GM21390 (cell line): Measurements from ENCODE around the gene SYNGR1.

Experiments used
- ATAC-seq: cut with Tn5 transposase; IDR thresholded peaks from one replicate; pipeline ENCODE4 v1.9.1; 2021; ENCODE audit not compliant: unreplicated experiment

The SYNGR1 gene, protein sequence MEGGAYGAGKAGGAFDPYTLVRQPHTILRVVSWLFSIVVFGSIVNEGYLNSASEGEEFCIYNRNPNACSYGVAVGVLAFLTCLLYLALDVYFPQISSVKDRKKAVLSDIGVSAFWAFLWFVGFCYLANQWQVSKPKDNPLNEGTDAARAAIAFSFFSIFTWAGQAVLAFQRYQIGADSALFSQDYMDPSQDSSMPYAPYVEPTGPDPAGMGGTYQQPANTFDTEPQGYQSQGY

DNA sequence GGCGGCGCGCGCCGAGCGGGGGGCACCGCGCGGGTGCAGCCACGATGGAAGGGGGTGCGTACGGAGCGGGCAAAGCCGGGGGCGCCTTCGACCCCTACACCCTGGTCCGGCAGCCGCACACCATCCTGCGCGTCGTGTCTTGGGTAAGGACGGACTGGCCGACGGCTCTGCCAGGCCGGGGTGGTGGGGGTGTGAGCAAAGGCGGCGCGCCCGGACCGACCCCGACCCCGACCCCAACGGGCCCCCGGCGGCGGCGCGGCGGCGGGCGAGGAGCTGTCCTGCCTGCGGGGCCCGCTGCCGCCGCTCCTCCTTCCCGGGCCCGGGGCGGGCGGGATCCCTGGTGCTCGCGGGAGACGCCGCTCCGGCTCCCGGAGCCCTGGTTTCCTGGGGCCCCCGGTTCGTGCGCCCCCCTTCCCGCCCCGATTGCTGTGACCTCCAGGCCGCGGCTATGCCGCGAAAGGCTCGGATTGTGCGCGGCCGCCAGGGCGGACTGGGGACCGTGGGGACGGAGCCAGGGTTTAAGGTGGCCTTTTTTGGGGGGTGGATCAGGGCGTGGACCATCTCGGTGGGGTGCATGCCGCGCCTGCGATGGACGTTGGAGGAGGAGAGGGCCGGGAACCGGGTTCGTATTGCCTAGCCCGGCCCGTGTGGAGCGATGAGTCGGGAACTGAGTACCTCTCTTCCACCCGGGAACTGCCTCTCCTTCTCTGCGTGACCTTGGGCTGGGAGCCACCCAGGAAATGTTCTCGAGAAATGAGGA is at the start of gene SYNGR1:
TSS of gene SYNGR1 (plus strand) at position 25 of the 760 bp plus-strand sequence. CDS start at position 45, 20 bp downstream.
- ATAC-seq: no peak

DNA sequence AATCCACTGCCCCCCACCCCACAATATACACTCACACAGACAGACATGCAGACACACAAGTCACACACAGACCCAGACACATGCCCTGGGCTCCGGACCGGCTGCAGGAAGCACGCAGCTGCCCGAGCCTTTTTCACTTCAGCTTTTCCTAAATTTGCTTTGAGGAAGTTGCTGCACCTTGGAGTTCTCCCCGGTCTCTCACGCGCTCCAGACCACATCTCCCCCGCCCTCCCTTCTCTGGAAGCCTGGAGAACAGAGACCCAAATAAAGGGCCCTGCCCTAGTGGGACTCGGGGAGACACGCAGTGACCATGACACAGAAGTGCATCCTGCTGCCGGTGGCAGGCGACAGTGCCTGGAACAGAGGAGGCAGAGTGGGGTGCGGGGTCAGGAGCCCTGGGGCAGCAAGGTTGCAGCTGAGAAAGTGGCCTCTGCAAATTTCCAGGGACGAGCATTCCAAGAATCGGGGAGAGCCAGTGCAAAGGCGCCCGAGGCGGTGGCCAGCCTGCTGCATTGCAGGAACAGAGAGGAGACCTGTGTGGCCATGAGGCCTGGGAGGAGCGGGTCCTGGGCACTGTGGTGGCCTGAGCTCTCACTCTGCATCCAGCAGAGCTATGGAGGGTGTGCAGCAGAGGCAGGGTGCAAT is 49.5 kb upstream of the SYNGR1 start:
- no peak for ATAC-seq

DNA sequence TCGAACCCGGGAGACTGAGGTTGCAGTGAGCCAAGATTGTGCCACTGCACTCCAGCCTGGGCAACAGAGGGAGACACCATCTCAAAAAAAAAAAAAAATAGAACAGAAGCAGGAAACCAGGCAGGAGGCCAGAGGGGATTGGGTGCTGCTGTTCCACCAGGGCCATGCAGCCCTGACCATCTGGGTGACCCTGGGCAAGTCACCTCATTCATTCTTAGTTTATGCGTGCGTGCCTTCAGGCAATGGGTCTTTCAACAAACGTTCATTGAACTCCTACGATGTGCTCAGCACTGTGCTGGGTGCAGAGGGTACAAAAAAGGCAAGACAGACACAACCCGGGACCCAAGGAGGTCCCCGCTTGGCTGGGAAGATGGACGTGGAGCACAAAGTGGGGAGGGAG is 48.7 kb upstream of the SYNGR1 start:
- no peak for ATAC-seq

DNA sequence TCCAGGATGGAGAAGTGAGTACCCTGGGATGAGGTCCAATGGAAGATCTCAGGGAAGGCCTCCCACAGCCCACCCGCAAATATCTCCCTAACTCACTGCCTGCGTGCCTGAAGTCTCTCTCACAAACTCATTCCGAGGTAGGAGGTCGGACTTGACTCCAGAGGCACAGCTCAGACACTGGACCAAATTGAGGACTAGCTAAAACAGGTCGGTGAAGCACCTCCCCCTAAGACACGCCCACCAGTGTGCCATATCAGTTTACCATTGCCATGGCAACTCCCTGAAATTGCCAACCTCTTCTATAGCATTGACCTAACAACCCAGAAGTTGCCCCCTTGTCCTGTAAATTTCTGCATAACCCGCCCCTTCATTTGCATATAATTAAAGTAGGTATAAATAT is 47.9 kb upstream of the SYNGR1 start:
- ATAC-seq: no peak

DNA sequence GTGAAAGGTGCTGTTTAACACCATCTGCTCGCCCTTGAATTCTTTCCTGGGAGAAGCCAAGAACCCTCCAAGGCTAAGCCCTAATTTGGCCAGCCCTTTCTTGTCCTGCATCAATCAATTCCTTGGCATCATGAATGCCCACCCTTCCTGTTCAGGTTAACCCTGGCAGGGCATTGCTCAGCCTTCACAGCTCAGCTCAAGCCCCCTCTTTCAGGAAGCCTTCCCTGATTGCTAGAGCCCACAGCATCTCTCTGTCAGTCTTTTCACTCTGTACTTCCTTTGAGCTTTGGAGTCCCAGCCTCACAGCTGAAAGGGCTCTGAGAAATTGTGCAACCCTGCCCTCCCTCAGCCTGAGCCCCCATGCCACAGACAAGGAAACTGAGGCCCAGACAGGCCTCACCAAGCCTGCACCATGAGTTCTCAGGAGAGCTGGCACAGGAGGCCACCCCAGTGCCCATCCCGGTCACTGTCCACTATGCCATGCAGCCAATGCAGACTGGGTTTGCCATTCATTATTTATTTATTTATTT is 47.3 kb upstream of the SYNGR1 start:
- no peak for ATAC-seq

DNA sequence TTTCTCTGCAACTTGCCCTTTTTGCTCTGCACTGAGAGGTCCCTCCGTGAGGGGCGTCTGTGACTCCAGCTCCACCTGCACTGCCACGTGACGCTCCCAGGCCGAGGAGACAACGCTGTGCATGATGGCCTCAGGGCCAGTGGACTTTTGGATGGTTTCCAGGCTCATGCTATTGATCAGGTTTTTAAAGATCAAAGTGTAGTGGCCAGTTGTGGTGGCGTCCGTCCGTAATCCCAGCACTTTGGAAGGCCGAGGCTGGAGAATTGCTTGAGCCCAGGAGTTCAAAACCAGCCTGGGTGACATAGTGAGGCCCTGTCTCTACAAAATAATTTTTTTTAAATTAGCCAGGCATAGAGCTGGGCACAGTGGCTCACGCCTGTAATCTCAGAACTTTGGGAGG is 46.4 kb upstream of the SYNGR1 start:
- no peak for ATAC-seq

DNA sequence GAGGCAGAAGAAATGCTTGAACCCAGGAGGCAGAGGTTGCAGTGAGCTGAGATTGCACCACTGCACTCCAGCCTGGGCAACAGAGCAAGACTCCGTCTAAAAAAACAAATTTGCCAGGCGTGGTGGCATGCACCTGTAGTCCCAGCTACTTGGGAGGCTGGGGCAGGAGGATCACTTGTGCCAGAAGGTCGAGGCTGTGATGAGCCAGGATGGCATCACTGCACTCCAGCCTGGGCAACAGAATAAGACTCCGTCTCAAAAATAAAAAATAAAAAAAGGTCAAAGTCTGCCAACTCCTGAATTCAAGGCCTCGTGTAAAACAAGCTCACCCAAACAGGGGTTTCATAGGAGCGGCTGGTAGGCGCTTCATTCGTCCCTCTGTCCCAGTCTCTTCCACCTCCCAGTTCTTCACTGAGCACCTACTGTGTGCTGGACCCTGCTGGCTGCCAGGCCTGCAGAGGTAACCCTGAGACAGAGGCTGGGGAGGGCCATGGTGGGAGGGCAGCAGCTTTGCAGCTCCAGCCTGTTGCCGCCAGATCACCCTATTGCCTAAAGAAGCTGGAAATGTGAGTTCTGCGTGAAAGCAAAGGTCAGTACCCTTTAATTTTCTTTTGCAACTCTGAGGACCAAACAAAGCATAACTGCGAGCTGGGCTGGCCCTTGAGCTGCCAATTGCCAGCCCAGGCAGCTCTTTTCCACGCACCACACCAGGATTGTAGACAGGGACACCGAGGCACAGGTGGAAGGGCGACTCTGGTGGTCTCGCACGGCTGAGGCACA is 45.7 kb upstream of the SYNGR1 start:
- ATAC-seq: no peak

DNA sequence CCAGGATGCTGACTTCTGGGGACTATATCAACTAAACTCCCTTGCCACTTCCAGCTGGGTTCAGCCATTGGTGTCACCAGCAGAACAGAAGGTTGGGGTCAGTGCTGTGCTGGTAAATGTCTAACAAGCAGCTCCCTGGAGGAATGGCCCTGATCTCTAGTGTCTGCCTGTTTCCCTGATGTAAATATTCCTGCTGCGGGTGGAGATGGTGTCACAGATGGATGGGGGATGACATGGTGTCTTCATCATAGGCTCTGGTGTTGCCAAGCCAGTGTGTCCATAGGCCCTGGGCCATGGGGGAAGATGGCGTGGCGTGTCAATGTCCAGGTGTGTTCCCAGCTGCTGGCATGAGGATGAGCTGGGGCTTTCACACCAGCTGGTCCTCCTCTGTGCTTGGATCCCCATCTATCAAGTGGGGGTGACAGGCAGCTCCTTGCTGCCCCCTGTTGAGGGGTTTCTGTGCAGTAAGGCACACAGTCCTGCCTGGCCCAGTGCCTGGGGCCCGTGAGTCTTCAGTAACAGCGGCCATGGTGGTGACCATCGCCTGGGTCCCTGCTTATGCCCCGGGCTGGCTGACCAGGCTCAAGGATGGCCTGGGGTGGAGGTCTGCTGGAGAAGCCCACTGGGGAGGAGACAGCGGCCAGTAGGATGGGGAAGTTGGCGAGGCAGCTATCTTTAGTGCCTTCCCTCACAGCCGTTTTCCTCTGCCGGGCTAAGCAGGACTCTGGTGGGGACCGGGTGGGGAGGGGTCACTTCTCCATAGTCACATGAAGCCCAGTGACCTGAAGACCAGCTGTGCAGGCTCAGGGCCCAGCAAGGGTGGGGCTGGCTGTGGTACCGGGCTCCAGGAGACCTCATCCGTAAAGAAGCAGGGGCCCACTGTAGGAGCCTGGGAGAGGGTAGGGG is 43.1 kb upstream of the SYNGR1 start:
- ATAC-seq: no peak

DNA sequence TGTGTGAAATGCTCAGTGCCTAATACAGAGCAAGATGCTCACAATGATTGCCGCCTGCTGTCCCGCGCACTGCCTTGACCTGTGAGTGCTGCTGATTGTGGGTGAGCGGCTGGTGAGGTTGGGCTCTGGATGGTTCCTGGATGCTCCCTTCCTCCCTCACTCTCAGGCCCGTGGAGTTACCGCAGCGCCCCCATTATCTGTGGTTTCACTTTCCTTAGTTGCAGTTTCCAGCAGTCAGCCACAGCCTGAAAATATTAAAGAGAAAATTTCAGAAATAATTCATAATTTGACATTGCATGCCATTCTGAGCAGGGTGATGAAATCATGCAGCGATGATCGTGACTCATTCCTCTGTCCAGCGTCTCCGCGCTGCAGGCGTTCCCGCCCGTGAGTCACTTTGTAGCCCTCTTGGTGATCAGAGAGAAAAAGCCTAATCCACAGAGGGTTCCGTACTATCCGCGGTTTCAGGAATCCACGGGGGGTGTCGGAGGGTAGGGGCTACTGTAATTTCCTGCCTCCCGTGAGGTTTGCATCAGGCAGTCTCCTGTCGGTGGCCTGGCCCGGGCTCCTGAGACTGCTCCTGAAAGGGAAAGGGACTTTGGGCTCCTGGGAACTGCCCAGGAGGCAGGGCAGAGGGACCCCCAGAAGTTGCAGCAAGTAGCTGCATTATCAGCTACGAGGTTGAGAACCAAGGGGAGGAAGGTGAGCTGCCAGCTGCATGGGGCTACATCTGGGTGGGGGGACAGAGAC is 41.0 kb upstream of the SYNGR1 start:
- no peak for ATAC-seq

DNA sequence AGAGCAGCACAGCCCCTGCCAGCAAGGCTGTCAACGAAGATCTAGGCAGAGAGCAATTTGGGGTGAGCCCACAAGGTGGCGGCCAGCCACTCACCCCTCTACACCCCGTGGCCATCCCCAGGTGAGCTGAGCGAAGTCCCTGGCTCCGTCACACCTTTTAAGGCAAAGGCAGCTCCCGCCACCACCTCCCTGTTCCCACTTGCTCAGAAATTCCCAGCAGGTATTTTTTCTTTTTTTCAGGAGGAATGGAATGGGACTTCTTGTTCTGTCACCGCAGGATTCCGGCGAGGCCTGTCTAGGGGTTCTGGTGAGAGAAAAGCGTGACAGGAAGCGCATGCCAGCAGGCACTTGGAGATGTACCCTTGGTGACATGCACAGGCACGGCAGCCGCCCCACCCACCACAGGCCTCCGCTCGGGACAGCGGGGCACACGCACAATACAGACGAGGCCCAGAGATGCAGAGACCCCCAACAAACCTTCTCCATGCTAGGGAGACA is 40.4 kb upstream of the SYNGR1 start:
- ATAC-seq: no peak

DNA sequence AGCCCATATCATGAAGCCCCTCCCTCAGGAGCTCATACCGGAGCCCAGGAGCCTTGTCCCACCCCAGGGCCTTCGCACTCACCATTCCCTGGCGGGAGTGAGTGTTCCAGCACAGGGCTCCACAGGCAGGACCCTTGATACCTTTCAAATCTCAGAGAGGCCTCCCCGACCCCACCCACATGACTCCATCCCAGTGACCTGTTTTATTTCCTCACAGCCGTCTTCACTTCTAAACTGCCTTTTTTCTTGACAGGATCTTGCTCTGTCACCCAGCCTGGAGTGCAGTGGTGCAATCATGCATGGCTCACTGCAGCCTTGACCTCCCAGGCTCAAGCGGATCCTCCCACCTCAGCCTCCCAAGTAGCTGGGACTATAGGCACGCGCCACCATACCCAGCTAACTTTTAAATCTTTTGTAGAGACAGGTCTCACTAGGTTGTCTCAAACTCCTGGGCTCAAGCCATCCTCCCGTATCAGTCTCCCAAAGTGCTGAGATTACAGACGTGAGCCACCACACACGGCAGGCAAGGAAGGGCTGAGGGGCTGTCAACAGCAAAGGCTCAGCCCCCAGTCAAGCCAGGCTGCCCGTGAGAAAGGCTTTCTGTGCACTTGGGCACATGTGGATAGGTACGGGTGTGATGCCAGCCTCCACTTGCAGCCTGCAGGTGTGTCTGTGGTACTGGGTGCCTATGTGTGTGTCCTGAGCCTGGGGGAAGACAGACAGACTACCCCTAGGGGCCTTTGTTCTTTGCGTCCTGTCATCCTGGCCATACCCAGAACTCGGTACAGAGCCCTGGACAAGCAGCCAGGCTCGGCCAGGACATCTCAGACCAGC is 39.7 kb upstream of the SYNGR1 start:
- no peak for ATAC-seq

DNA sequence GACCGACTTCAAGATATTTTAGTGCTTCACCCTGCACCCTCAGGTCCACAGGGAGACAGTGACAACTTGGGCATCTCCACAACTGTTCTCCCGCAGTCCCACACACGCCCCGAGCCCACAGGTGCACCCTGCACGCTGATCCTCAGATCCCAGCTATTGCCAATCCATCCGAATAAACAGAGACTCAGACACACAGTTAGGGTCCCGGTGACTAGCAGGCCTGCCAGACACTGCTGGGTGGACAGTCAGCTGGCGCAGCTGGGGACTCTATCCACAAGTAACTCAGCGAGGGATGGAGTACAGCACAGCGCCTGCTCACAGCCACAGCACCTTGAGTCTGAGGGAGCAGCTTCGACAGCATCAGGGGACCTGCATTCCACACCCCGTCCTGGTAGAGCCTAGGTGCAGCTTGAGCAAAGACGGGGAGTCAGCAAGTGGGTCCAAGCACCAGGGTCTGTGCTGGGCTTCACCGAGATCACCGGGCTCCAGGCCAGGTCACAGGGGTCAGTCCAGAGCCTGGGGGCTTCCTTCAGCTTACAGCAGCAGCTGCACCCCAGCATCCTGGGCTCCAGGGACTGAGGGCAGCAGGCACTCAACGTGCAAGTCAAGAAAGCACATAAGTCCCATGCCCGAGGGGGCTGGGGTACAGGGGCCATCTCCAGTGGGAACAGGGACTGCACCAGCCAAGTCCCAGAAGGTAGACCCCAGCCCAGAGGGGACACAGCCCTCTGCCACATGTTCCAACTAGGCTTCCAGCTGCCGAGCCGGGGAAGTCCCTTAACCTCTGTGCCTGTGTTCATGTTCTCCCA is 38.0 kb upstream of the SYNGR1 start:
- ATAC-seq: no peak

DNA sequence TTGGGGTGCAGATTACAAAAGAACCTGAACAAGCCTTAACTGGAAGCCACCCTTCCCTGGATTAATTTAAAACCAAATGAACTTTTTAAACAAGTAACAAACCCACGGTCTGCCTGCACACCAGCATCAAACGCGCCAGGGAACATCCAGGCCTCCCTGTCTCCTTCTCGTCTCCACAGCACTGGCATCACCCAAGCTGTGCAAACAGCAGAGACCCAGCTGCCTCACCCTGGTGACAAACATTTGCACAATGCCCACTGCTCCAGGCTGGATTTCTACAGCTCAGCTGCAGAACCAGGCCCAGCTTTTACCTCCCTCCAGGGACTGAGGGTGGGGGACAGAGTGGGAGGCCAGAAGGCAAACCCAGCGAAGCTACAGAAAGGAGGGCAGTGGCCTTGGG is 37.4 kb upstream of the SYNGR1 start:
- no peak for ATAC-seq

DNA sequence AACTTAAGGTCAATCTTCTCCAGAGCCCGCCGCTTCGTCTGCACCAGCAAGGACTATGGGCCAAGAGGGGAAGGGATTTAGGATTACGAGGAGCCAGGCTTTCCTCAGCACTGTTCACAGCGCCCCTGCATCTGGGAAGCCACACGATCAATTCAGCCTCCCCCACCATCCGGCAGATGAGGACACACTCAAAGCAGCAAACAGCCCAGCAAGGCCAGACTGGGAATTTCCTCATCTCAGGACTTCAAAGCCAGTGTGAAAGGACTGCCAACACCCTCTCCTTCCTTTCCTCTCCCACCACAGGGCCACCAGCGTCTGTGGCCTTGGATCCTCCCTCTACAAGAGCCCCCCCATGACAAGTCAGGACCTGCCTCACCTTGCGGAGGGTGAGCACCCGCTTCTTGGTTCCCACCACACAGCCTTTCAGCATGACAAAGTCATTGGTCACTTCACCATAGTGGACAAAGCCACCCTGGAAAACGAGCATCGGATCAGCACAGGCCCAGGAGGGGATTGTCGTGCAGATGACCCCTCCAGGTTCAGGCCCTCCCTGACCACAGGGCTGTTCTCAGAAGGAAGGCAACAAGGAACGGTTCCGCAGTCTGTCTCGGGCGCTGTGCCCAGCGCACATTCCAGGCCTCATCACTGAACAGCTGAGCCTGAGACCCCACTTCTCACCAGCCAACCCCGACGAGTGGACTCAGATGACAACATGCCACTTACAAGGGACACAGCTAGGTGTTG is 36.4 kb upstream of the SYNGR1 start:
- ATAC-seq: no peak

DNA sequence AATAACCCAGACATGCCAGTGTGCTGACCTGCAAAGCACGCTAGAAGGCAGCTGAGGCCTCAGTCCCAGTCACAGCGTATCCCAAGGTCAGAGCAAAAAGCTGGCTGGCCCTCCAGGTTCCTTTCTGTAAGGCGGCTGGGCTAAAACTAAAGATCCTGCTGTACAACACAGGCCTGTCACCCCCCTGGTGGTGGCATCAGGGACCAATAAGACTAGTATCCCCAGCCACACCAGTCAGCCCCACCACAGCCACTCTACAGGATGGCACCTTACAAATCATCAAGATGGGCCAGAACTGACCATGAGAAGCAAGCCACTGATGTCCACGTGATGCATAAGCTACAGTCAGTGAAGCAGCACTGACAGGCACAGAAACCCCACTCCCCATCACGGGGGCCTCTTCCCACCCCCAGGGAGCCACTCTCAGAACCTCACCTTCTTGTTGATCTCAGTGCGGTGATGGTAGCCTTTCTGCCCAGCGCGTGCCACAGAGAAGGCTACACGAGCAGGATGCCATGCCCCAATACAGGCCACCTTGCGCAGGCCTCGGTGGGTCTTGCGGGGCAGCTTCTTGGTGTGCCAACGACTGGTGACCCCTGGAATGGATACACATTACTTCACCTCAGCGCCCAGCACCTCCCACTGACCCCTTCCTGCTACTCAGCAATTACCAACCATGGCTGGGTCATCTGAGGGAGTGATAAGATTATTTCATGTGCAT is 35.4 kb upstream of the SYNGR1 start:
- ATAC-seq: no peak

DNA sequence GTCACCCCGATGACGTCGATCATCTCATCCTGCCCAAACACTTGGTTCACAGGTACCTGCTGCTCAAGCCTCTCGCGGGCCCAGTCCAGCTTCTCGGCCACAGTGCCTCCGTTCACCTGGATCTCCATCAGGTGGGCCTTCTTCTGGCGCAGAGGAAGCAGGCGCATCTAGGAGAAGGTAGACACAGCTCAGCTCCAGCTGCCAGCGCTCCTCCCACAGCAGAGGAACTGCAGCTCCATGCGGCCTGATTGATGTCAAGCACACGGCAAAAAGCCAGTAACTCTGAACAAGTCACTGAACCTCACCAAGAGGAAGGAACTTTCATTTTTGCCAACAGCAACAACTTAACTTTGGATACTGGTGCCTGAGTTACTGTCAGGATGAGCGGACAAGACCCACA is 34.4 kb upstream of the SYNGR1 start:
- ATAC-seq: no peak
